DND-41 (cell line): ENCODE data around the gene MBNL2.

Experiments
- ATAC-seq: fragments of 200-7000 bp; cut with Tn5 transposase; 3 replicates; pipeline ENCODE4 v1.9.1; 2021; ENCODE audit warnings: low read depth; ENCODE audit not compliant: insufficient read depth
- DNase-seq: peaks from one replicate; pipeline ENCODE4 v3.0.0-alpha.2; 2020
- H2AFZ ChIP-seq: 2 replicates; pipeline ENCODE4 v1.6.0; 2012; ENCODE audit warnings: low read depth, low read length
- H3K27ac ChIP-seq: 2 replicates; pipeline ENCODE4 v1.5.1; 2012; ENCODE audit warnings: low read length, inconsistent platforms
- H3K27me3 ChIP-seq: fragments of 200-600 bp; sonication (generic); 2 replicates; pipeline ENCODE4 v1.6.0; 2012; ENCODE audit warnings: low read length, mild to moderate bottlenecking, inconsistent platforms; ENCODE audit not compliant: insufficient read depth, poor library complexity
- H3K36me3 ChIP-seq: 2 replicates; pipeline ENCODE4 v1.5.1; 2012; ENCODE audit warnings: low read length, inconsistent platforms; ENCODE audit not compliant: insufficient read depth
- H3K4me1 ChIP-seq: 2 replicates; pipeline ENCODE4 v1.5.1; 2012; ENCODE audit warnings: mild to moderate bottlenecking, low read length; ENCODE audit not compliant: insufficient read depth
- H3K4me2 ChIP-seq: 2 replicates; pipeline ENCODE4 v1.6.0; 2012; ENCODE audit warnings: mild to moderate bottlenecking, moderate library complexity, low read length, inconsistent platforms; ENCODE audit not compliant: insufficient read depth
- H3K4me3 ChIP-seq, 2 experiments: fragments of 200-600 bp in 1 of 2; shearing (Covaris generic) in 1 of 2; 2 replicates each; pipeline ENCODE4 v1.5.1; 2012 to 2016; ENCODE audit warnings: inconsistent platforms in 2 of 2, low read length in 2 of 2, mild to moderate bottlenecking in 2 of 2, low read depth in 1 of 2, moderate library complexity in 1 of 2
- H3K79me2 ChIP-seq: 2 replicates; pipeline ENCODE4 v1.6.0; 2012; ENCODE audit warnings: low read length, inconsistent platforms; ENCODE audit not compliant: insufficient read depth
- H3K9ac ChIP-seq: 2 replicates; pipeline ENCODE4 v1.6.0; 2012; ENCODE audit warnings: low read depth, mild to moderate bottlenecking, inconsistent platforms, low read length, moderate library complexity
- H3K9me3 ChIP-seq: 2 replicates; pipeline ENCODE4 v1.5.1; 2012; ENCODE audit warnings: low read length, moderate library complexity, mild to moderate bottlenecking, inconsistent platforms; ENCODE audit not compliant: insufficient read depth, severe bottlenecking
- H4K20me1 ChIP-seq: 2 replicates; pipeline ENCODE4 v1.6.0; 2012; ENCODE audit warnings: low read length; ENCODE audit not compliant: insufficient read depth
- EZH2 ChIP-seq: IDR thresholded peaks from 3 replicates; pipeline ENCODE4 v1.6.1; 2012; ENCODE audit warnings: borderline replicate concordance, low read depth, mild to moderate bottlenecking, moderate library complexity, low read length, inconsistent platforms; ENCODE audit not compliant: severe bottlenecking
- TF ChIP-seq, protein P1 (sequence below): IDR thresholded peaks from 2 replicates; pipeline ENCODE4 v1.5.1; 2012; ENCODE audit warnings: borderline replicate concordance, low read length, moderate library complexity, mild to moderate bottlenecking; ENCODE audit not compliant: poor library complexity, severe bottlenecking; ENCODE audit errors: extremely low read depth

The MBNL2 gene

DNA sequence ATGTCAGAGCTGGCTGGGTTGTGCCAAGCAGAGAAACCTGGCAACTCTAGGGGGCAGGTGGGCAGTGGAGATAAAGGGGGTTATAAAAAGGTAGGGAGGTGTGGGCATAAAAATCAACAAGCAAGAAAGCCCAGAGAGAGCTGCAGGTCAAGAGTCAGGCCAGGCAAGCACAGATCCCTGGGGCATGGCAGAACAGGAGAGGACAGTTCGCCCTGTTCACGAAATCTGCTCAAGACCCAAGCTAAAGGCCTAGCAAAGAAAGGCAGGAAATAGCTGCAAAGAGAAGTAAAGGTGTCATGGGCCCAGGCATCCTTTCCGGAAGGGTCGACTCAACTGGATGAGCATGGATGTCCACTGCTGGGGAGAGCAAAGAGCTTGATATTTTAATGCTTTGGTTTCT lies 3.4 kb downstream of the MBNL2 start:
- Histone ChIP-seq H3K36me3 (no peaks in the 10 kb centered on the region), H3K79me2 (peaks cover 48% of the 10 kb centered on the region), H3K27me3 (no peaks in the 10 kb centered on the region), H2AFZ (no peak overlapping the region), H3K27ac (peak overlapping the region; percentile 77), H3K4me3 (no peak overlapping the region), H3K9me3 (no peaks in the 10 kb centered on the region), H3K4me2 (no peak overlapping the region), H4K20me1 (no peaks in the 10 kb centered on the region), H3K9ac (no peak overlapping the region), H3K4me1 (peaks cover 55% of the 10 kb centered on the region)
- no peak for DNase-seq
- no peak for ATAC-seq
- no peak for TF ChIP-seq EZH2
- TF ChIP-seq, protein P1, sequence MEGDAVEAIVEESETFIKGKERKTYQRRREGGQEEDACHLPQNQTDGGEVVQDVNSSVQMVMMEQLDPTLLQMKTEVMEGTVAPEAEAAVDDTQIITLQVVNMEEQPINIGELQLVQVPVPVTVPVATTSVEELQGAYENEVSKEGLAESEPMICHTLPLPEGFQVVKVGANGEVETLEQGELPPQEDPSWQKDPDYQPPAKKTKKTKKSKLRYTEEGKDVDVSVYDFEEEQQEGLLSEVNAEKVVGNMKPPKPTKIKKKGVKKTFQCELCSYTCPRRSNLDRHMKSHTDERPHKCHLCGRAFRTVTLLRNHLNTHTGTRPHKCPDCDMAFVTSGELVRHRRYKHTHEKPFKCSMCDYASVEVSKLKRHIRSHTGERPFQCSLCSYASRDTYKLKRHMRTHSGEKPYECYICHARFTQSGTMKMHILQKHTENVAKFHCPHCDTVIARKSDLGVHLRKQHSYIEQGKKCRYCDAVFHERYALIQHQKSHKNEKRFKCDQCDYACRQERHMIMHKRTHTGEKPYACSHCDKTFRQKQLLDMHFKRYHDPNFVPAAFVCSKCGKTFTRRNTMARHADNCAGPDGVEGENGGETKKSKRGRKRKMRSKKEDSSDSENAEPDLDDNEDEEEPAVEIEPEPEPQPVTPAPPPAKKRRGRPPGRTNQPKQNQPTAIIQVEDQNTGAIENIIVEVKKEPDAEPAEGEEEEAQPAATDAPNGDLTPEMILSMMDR, result no peak

DNA sequence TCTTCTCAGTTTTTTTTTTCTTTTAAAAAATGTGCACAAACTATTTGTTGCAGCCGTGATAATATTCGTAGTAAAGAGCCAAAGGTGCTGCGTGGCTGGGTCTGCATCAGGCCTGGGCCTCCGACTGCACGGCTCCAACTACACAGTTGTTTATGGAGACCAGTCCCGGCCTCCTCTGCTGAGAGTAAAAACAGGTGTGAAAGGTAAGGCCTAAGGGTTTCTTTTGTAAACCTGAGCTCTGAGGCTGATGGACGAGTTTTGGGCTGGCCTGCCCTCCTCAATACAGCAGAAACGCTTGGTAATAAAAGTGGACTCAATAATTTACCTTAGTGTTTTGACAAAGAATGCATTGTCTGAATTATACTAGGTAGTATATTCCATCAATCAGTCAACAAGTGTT lies 3.9 kb downstream of the MBNL2 start:
- Histone ChIP-seq H3K9ac (0 out of 2 replicates have a peak overlapping the region, but pooled peaks have one; percentile 47), H2AFZ (no peak overlapping the region), H3K4me2 (peak overlapping the region; percentile 78), H3K4me1 (peaks cover 55% of the 10 kb centered on the region), H3K27me3 (no peaks in the 10 kb centered on the region), H4K20me1 (no peaks in the 10 kb centered on the region), H3K9me3 (no peaks in the 10 kb centered on the region), H3K4me3 (no peak overlapping the region), H3K36me3 (no peaks in the 10 kb centered on the region), H3K27ac (peak overlapping the region; percentile 77), H3K79me2 (peaks cover 48% of the 10 kb centered on the region)
- ATAC-seq (no peak), DNase-seq (no peak)
- TF ChIP-seq EZH2, result no peak
- TF ChIP-seq, protein P1, result no peak

DNA sequence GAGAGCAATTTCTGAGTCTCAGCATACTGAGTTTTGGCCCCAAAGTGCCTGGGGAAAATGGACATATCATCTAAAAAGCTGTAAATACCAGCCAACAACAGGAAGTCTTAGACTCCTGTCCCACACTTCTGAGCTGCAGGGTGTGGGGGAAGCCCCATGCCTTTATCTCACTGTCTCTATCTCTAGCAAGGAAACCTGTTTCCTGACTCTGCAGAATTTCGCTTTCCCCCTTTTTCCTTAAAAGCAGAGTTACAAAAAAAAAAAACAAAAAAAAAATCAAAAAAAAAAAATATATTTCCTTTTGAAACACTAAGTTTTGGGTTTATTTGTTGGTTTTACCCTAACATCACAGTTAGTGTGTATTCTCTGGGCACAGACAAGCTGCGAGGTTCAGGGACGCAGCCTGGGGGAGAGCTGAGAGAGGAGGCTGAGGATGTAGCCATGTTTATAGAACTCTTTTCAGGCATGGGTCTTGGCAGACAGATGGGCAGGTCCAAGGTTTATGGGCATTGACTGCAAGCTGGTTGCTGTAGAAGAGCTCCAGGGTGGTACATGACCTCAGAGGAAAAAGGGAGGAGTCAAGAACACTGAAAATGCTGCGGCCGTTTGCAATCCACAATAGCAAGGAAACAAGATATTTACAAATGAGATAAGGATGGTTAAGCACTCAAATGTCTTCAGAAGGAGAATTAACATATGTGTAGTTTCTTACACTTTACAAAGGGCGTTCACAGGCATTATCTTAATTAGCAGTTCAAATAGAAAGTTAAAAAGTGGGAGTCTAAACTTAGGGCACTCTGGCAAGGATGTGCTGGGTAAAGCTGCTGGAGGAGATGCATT lies 4.9 kb downstream of the MBNL2 start:
- Histone ChIP-seq H3K4me2 (peak overlapping the region; percentile 78), H2AFZ (peak overlapping the region; percentile 51), H3K27ac (peak overlapping the region; percentile 77), H3K9me3 (no peaks in the 10 kb centered on the region), H3K4me3 (peak overlapping the region; percentile 1 to 55; a peak in 3 of 4 replicates), H3K27me3 (no peaks in the 10 kb centered on the region), H3K4me1 (peaks cover 48% of the 10 kb centered on the region), H3K36me3 (no peaks in the 10 kb centered on the region), H4K20me1 (no peaks in the 10 kb centered on the region), H3K9ac (peak overlapping the region; percentile 47), H3K79me2 (peaks cover 48% of the 10 kb centered on the region)
- TF ChIP-seq, protein P1, result no peak
- TF ChIP-seq EZH2, result no peak
- ATAC-seq (peak; percentile 75), DNase-seq (peak; percentile 68)
